Neutrophil (primary cell): ENCODE data around the gene MRGPRD.

Experiments used
- H3K27ac ChIP-seq: fragments of 200-600 bp; sonication (generic); 2 replicates; pipeline ENCODE4 v1.5.1; 2016; ENCODE audit warnings: mild to moderate bottlenecking, moderate library complexity
- H3K27me3 ChIP-seq: fragments of 200-600 bp; sonication (generic); 2 replicates; pipeline ENCODE4 v1.6.0; 2016; ENCODE audit warnings: mild to moderate bottlenecking
- H3K36me3 ChIP-seq: fragments of 200-600 bp; sonication (generic); 2 replicates; pipeline ENCODE4 v1.5.1; 2017
- H3K4me1 ChIP-seq, 2 experiments: fragments of 200-600 bp in 1 of 2; sonication (generic) in 1 of 2; 1 replicate in 1 of 2; 2 replicates in 1 of 2; pipeline versions ENCODE4 v1.5.1 to v1.6.1; 2013 to 2016; ENCODE audit warnings: low read depth in 1 of 2, low read length in 1 of 2, mild to moderate bottlenecking in 1 of 2, moderate library complexity in 1 of 2; ENCODE audit not compliant: control insufficient read depth in 1 of 2, insufficient read depth in 1 of 2
- H3K4me3 ChIP-seq, 2 experiments: fragments of 200-600 bp in 1 of 2; sonication (generic) in 1 of 2; 1 replicate in 1 of 2; 2 replicates in 1 of 2; pipeline ENCODE4 v1.5.1; 2013 to 2016; ENCODE audit warnings: low read depth in 1 of 2, low read length in 1 of 2, mild to moderate bottlenecking in 1 of 2, moderate library complexity in 1 of 2
- H3K9me3 ChIP-seq: fragments of 200-600 bp; sonication (generic); 2 replicates; pipeline ENCODE4 v1.5.1; 2016
- CTCF ChIP-seq: fragments of 200-600 bp; sonication (generic); IDR thresholded peaks from 2 replicates; pipeline ENCODE4 v1.5.1; 2016; ENCODE audit warnings: antibody characterized with exemption

The MRGPRD gene

GRCh38 chr11:68998390-68998911 is 17.7 kb upstream of the MRGPRD start:
- no peaks in the 10 kb centered on the region for H3K36me3 ChIP-seq
- no peak overlapping the region for H3K27ac ChIP-seq
- no peaks in the 10 kb centered on the region for H3K9me3 ChIP-seq
- TF ChIP-seq CTCF, result no peak
- no peak overlapping the region for H3K4me3 ChIP-seq
- H3K27me3 ChIP-seq, result peaks cover 27% of the 10 kb centered on the region
- H3K4me1 ChIP-seq, result no peaks in the 10 kb centered on the region

GRCh38 chr11:68997995-68998348 is 17.2 kb upstream of the MRGPRD start:
- no peaks in the 10 kb centered on the region for H3K4me1 ChIP-seq
- H3K4me3 ChIP-seq, result no peak overlapping the region
- no peaks in the 10 kb centered on the region for H3K9me3 ChIP-seq
- no peak for TF ChIP-seq CTCF
- no peak overlapping the region for H3K27ac ChIP-seq
- peaks cover 32% of the 10 kb centered on the region for H3K27me3 ChIP-seq
- no peaks in the 10 kb centered on the region for H3K36me3 ChIP-seq

GRCh38 chr11:68997124-68997994 is 16.6 kb upstream of the MRGPRD start:
- no peaks in the 10 kb centered on the region for H3K36me3 ChIP-seq
- H3K4me3 ChIP-seq, result no peak overlapping the region
- no peak for TF ChIP-seq CTCF
- no peaks in the 10 kb centered on the region for H3K9me3 ChIP-seq
- H3K27me3 ChIP-seq, result peaks cover 38% of the 10 kb centered on the region
- H3K4me1 ChIP-seq, result no peaks in the 10 kb centered on the region
- H3K27ac ChIP-seq, result no peak overlapping the region

- no peak for TF ChIP-seq CTCF
- Histone ChIP-seq H3K27ac (no peak overlapping the region), H3K4me3 (no peak overlapping the region), H3K27me3 (peaks cover 43% of the 10 kb centered on the region), H3K4me1 (no peaks in the 10 kb centered on the region), H3K9me3 (no peaks in the 10 kb centered on the region), H3K36me3 (no peaks in the 10 kb centered on the region)
These were observed 15.8 kb upstream of the MRGPRD start for GRCh38 chr11:68996376-68997123.

GRCh38 chr11:68994894-68995285 is 14.1 kb upstream of the MRGPRD start:
- Histone ChIP-seq H3K36me3 (no peaks in the 10 kb centered on the region), H3K9me3 (no peaks in the 10 kb centered on the region), H3K27me3 (peaks cover 58% of the 10 kb centered on the region), H3K4me3 (no peak overlapping the region), H3K27ac (no peak overlapping the region), H3K4me1 (no peaks in the 10 kb centered on the region)
- TF ChIP-seq CTCF, result no peak
